Fibroblast of mammary gland (primary cell): ENCODE measurements around the gene DENND5B.
"Not testable (repeated sequence)": the region's sequence is repeated elsewhere in the genome, so short reads cannot be mapped to it uniquely, and the experiment has no call there.

Experiments used
- DNase-seq: peaks from one replicate; pipeline ENCODE4 v3.0.0-alpha.2; 2010; ENCODE audit warnings: low read depth
- H3K4me3 ChIP-seq: 2 replicates; pipeline ENCODE4 v1.5.1; 2011; ENCODE audit warnings: low read depth, mild to moderate bottlenecking, low read length, moderate library complexity; ENCODE audit not compliant: control insufficient read depth
- CTCF ChIP-seq: conservative IDR thresholded peaks from 2 replicates; pipeline ENCODE4 v1.5.1; 2011; ENCODE audit warnings: low read depth, low read length, inconsistent platforms; ENCODE audit not compliant: control insufficient read depth, insufficient read depth

Gene DENND5B

GRCh38 chr12:31570880-31571279 lies 20.1 kb downstream of the DENND5B start:
- no peak overlapping the region for H3K4me3 ChIP-seq
- TF ChIP-seq CTCF: no peak

GRCh38 chr12:31569517-31569916 lies 21.4 kb downstream of the DENND5B start:
- DNase-seq, H3K4me3 ChIP-seq: not testable (repeated sequence)

More at GRCh38 chr12:31570880-31571279, 20.1 kb downstream of the DENND5B start:
- DNase-seq: no peak

- no peak for TF ChIP-seq CTCF
- H3K4me3 ChIP-seq: no peak overlapping the region
- DNase-seq: no peak
Measured at GRCh38 chr12:31568498-31568897, 22.4 kb downstream of the DENND5B start.

GRCh38 chr12:31567029-31567428 lies 23.9 kb downstream of the DENND5B start:
- no peak overlapping the region for H3K4me3 ChIP-seq
- DNase-seq: no peak
- no peak for TF ChIP-seq CTCF

GRCh38 chr12:31566547-31566946 lies 24.4 kb downstream of the DENND5B start:
- no peak overlapping the region for H3K4me3 ChIP-seq
- no peak for DNase-seq
- TF ChIP-seq CTCF: no peak

- TF ChIP-seq CTCF: no peak
- H3K4me3 ChIP-seq: no peak overlapping the region
- no peak for DNase-seq
Measured at GRCh38 chr12:31562594-31563328, 28.2 kb downstream of the DENND5B start.

- TF ChIP-seq CTCF: no peak
- no peak for DNase-seq
- no peak overlapping the region for H3K4me3 ChIP-seq
Measured at GRCh38 chr12:31560516-31560915, 30.4 kb downstream of the DENND5B start.
